Globus pallidus (tissue), 1 donor: ENCODE results near the gene SGMS1.
"Not testable (repeated sequence)": the region's sequence is repeated elsewhere in the genome, so short reads cannot be mapped to it uniquely, and the experiment has no call there.

Experiments used
- DNase-seq: peaks from one replicate; pipeline ENCODE4 v3.0.0-alpha.2; 2015; ENCODE audit warnings: low spot score

The SGMS1 gene

GRCh38 chr10:50580262-50580891 is 43.4 kb downstream of the SGMS1 start:
- DNase-seq: no peak

- no peak for DNase-seq
Measured at GRCh38 chr10:50579491-50580261, 44.1 kb downstream of the SGMS1 start.

DNA sequence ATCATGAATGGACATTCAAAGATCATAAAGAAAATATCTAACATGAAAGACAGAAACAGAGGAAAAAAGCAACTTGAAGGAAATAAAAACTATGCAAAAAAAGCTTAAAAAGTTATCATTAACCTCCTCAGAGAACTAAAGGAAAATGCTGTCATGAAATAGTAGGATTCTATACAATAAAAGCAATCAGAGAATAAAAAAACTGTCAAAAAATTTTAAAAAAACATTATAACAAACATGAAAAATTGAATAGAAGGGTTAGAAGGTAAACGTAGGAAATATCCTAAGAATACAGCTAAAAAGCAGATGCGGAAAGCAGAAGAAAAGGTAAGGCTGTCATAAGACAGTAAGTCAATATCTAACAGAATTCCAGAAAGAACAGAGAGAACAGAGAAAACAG is 44.8 kb downstream of the SGMS1 start:
- DNase-seq: no peak

DNA sequence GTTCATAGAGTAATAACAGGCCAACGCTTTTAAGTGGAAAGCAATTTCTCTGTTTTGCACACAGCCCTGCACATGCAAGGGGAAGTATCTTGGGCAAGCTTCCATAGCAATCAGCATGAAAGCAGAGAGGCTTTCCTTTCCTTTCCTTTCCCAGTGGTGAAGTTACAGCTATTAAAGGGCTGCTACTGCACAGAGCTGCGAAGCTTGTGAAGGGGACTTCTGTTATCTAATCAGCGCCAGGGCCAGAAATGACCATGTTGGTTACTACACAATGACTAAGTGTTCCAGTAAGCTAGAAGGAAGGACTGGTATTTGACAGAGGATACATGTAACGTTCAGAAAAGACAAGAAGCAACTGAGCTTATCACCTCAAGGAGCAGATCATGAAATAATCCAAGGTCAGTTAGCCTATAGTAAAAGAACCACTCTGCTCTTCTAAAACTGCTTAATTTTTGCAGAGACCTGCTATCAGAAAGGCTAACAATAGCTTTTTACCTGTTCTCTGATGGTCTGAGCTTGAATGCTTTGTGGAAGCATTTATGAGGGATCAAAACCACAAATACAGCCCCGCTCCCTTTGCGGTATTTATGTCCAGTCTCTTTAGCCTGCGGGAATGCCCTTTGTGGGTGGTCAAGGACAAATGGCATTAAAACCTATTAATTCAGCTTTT is 45.9 kb downstream of the SGMS1 start:
- DNase-seq: peak; percentile 83

DNA sequence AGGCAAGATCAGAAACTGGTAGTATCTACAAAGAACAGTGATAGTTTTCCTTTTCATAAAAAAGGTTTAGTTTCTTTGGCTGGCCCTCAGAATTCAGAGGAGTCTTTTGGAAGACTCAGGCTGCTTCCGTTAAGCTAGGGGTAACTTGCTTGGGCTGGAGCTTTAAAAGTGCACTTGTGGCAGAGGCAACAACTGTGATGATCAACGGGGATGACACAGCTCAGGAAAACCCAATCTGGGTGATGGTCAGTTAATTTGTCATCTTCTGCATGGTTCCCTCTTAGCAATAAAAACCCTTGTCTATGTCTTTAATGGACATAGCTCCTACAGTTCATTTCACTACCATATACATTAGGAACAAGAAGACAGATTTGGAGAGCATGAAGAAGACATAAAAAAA is 46.7 kb downstream of the SGMS1 start:
- DNase-seq: no peak

DNA sequence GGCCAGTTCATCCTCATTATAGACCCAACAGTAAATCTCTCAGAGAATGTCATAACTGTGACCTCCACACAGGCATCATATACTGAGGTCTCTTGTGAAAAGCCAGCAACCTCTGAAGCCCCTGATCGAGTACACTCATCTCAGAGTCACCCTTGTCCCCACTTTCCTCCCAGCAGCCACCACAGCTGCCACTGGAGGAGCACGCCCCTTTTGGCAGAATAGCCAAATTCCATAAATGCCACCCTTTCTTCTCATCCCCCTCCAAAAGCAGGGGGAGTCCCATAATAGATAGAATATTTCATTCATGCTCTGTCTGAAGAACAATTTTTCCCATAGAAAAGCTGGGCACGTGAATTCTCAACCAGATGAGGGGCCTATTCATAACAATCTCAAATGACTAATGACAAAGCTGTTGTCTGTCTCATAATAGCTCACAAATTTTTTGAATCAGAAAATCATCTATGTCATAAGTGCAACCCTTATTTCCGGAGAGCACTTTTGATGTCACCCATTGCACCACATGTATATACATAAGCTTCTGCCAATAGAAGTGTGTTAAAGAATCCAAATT is 47.4 kb downstream of the SGMS1 start:
- peak; percentile 96 for DNase-seq

GRCh38 chr10:50575477-50576244 is 48.1 kb downstream of the SGMS1 start:
- peak; percentile 40 for DNase-seq

GRCh38 chr10:50574931-50575330 is 48.8 kb downstream of the SGMS1 start:
- no peak for DNase-seq

- DNase-seq: no peak
Measured at GRCh38 chr10:50574305-50574704, 49.5 kb downstream of the SGMS1 start.

DNA sequence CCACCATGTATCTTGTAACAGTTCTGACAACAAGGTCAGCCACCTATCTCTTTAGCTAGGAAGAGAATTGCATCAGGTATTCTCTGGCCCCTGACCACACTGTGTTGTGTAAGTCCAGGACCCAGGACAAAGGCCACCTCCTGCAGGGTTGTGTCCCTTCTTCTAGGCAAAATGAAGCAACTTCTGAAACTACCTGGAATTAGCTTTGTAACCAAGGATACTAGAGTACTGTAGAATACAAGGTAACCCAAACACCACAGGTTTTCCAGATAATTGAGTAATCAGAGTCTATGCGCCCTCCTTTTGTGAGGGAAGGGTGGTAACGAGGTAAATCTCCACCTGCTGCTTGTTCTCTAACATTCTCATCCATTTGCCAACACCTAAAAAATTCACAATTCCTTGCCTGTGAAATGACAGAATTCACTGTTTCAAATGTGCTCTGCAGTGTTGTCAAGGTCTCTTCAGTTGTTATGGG is 51.7 kb downstream of the SGMS1 start:
- no peak for DNase-seq

DNA sequence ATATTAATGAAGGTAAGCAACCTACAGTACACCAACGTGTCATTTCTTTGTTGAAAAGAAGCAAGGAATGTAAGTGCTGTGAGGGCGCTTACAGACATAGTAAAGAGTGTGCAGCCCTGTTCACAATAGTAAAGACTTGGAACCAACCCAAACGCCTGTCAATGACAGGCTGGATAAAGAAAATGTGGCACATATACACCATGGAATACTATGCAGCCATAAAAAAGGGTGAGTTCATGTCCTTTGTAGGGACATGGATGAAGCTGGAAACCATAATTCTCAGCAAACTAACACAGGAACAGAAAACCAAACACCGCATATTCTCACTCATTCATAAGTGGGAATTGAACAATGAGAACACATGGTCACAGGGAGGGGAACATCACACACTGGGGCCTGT is 55.0 kb downstream of the SGMS1 start:
- not testable (repeated sequence) for DNase-seq

DNA sequence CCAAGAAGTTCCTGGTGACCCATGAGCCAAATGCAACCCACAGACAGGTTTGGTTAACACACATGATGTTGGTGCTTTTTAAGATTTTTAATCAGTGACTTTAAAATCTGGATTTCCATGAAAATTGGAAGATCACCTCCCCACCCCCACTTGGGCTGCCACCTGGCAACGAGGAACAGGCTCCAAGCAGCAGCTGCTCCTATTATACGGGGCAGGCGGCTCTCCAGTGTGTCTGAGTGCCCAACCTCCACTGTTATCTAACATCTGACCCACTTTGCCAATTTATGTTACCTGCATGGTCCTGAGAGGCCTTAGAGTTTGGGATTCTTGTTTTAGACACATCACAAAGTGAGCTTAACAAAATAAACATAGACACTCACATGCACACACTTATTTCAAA is 56.4 kb downstream of the SGMS1 start:
- DNase-seq: no peak

- DNase-seq: no peak
Measured at GRCh38 chr10:50566150-50566549, 57.6 kb downstream of the SGMS1 start.

DNA sequence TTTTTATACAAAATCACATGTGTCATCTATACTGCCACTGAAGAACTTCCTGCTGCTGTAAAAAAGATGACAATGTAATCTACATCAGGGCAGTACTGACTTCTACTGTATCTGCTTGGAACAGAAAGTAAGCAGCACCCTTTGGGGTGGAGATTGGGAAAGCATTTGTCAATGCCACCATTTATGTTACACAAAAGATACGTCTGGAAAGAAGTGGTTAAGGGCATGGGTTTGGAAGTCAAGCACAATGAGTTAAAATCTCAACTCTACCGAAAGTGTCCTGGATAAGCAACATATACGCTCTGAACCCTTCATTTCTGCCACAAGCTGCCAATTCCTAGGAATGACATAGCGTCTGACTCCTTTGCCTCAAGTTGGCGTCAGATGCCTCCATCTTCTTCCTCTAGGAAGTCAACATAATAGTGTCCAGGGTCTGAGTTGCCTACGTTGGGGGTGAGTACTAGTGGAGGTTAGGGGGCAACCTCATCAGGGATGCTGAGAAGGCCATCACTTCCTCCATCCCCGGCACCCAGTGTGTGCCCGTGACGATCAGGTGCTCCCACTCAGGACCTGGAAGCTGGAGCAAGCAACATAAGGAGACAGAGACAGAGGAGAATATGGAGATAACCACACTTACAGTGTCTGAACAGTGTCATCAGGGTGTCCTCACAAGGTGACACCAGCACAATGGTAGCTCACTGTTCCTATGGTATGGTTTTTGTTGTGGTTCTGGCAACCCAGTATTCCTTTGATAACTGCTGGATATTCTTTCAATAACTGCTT is 58.3 kb downstream of the SGMS1 start:
- DNase-seq: no peak

- no peak for DNase-seq
Measured at GRCh38 chr10:50563906-50564305, 59.9 kb downstream of the SGMS1 start.

- DNase-seq: no peak
Measured at GRCh38 chr10:50561816-50562215, 61.9 kb downstream of the SGMS1 start.

DNA sequence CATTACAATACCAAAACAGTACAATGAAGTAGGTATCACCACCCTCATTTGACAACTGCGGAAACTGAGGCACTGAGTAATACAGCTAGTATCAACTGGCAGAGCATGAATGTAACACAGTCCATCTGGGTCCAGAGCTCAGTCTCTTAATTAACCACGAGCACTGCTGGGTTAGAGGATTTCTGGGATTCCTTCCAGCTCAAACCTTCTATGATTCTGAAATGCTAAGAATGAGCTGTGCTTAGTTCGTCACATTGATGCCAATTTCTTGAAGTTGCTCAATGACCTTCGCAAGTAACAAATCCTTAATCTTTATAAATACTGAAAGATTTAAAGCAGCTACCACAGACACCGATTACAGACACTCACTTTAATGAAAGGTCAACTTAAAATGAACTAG is 62.5 kb downstream of the SGMS1 start:
- DNase-seq: peak; percentile 67

GRCh38 chr10:50560370-50560769 is 63.4 kb downstream of the SGMS1 start:
- no peak for DNase-seq

GRCh38 chr10:50558371-50558770 is 65.4 kb downstream of the SGMS1 start:
- DNase-seq: no peak

- DNase-seq: no peak
Measured at GRCh38 chr10:50557130-50557682, 66.5 kb downstream of the SGMS1 start.
